ENCODE results near the gene MACROH2A1.

Gene MACROH2A1

GRCh38 chr5:135437422-135437795 lies 38.4 kb upstream of the MACROH2A1 start:
- no peaks in the 10 kb centered on the region for H4K20me1 ChIP-seq (ENCODE audit: insufficient read depth, low read length)
- no peak overlapping the region for H3K27ac ChIP-seq (ENCODE audit: low read depth, low read length, poor library complexity, severe bottlenecking)
- no peak overlapping the region for H3K4me3 ChIP-seq (ENCODE audit: low read depth, low read length, poor library complexity, severe bottlenecking)
- no peaks in the 10 kb centered on the region for H3K9me3 ChIP-seq (ENCODE audit: low read length)
- no peak overlapping the region for H2AFZ ChIP-seq (ENCODE audit: low read length)
- no peak for TF ChIP-seq EZH2 (IDR thresholded peaks at IDR 0.05; ENCODE audit: borderline replicate concordance, low read length)
- TF ChIP-seq, protein P1, sequence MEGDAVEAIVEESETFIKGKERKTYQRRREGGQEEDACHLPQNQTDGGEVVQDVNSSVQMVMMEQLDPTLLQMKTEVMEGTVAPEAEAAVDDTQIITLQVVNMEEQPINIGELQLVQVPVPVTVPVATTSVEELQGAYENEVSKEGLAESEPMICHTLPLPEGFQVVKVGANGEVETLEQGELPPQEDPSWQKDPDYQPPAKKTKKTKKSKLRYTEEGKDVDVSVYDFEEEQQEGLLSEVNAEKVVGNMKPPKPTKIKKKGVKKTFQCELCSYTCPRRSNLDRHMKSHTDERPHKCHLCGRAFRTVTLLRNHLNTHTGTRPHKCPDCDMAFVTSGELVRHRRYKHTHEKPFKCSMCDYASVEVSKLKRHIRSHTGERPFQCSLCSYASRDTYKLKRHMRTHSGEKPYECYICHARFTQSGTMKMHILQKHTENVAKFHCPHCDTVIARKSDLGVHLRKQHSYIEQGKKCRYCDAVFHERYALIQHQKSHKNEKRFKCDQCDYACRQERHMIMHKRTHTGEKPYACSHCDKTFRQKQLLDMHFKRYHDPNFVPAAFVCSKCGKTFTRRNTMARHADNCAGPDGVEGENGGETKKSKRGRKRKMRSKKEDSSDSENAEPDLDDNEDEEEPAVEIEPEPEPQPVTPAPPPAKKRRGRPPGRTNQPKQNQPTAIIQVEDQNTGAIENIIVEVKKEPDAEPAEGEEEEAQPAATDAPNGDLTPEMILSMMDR (IDR thresholded peaks at IDR 0.05; ENCODE audit: low read length), result no peak
- no peaks in the 10 kb centered on the region for H3K9me2 ChIP-seq (ENCODE audit: low read depth, low read length)
- H3K36me3 ChIP-seq (ENCODE audit: insufficient read depth, low read length), result no peaks in the 10 kb centered on the region
- H3F3A ChIP-seq (ENCODE audit: insufficient read depth, low read length), result no peaks in the 10 kb centered on the region
- H3K79me2 ChIP-seq (ENCODE audit: insufficient read depth, low read length), result no peaks in the 10 kb centered on the region
- H3K4me1 ChIP-seq (ENCODE audit: insufficient read depth, low read length, severe bottlenecking), result no peaks in the 10 kb centered on the region
- no peak overlapping the region for H3K9ac ChIP-seq (ENCODE audit: low read length)
- no peak overlapping the region for H3K4me2 ChIP-seq (ENCODE audit: low read length)
- H3K27me3 ChIP-seq (ENCODE audit: insufficient read depth, low read length), result peaks cover 13% of the 10 kb centered on the region

DNA sequence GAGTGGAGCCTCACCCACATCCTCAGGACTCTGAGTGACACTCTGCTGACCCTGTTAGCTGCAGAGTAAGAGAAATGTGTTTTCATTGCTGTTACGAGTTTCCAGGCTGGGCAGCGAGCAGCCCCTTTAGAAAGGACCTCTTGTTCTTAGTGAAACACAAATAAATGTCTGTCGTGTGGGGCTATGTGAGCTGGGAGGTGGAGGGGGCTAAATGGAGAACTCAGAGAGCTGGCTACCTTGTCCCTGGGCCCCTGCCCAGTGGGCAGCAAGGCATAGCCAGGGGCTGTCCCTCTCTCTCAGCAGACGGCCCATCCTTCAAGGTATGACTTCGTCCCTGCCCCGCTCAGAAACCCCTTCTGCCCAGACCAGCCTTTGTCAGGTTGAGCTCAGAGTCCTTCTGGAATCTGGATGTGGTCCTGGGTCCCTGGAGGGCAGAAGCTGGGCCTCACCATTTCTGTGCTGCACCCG lies 38.0 kb upstream of the MACROH2A1 start:
- Histone ChIP-seq H4K20me1 (ENCODE audit: insufficient read depth, low read length) (no peaks in the 10 kb centered on the region), H3K36me3 (ENCODE audit: insufficient read depth, low read length) (no peaks in the 10 kb centered on the region), H3K27ac (ENCODE audit: low read depth, low read length, poor library complexity, severe bottlenecking) (no peak overlapping the region), H3K9me2 (ENCODE audit: low read depth, low read length) (no peaks in the 10 kb centered on the region), H3F3A (ENCODE audit: insufficient read depth, low read length) (no peaks in the 10 kb centered on the region), H3K4me2 (ENCODE audit: low read length) (no peak overlapping the region), H2AFZ (ENCODE audit: low read length) (no peak overlapping the region), H3K9me3 (ENCODE audit: low read length) (no peaks in the 10 kb centered on the region), H3K27me3 (ENCODE audit: insufficient read depth, low read length) (peaks cover 9% of the 10 kb centered on the region), H3K4me1 (ENCODE audit: insufficient read depth, low read length, severe bottlenecking) (no peaks in the 10 kb centered on the region), H3K4me3 (ENCODE audit: low read depth, low read length, poor library complexity, severe bottlenecking) (no peak overlapping the region), H3K9ac (ENCODE audit: low read length) (no peak overlapping the region), H3K79me2 (ENCODE audit: insufficient read depth, low read length) (no peaks in the 10 kb centered on the region)
- TF ChIP-seq EZH2 (IDR thresholded peaks at IDR 0.05; ENCODE audit: borderline replicate concordance, low read length), result no peak
- TF ChIP-seq, protein P1 (IDR thresholded peaks at IDR 0.05; ENCODE audit: low read length), result no peak

DNA sequence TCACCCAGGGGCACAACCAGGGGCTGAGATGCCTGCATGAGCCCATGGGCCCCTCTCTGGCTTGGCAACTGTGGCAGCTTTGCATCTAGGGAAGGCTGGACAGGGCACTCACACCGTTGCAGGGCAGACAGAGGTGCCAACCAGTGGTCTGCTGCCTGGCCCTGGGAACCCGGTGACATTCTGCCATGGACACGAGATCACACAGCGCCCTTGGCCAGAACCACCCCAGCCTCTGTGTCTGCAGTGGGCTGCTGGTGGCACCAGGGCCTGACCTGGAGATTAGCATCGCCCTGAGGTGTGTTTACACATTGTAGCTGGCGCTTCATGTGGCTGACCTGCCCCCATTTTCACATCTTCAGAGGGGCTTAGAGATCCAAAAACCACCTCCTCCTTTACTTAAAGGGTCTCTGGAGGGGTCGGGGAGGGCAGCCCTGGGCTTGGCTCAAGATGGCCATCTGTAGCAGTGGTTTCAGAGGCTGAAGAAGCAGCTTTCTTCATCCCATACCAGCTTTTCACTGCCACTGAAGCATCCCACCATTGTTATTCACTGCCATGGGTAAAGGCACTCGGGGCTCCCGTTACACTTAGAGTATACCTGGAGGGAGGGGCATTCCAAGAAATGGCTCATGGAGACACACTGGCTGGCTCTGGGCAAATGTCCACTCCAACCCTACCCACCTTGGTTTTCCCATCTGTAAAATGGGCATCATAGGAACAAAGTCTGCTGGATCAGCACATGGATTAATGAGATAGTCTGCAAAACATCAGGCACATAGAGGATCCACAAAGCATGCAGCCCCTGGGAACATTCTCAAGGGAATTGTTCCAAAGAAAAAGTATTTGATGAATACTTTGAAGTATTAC lies 36.7 kb upstream of the MACROH2A1 start:
- Histone ChIP-seq H3K4me1 (ENCODE audit: insufficient read depth, low read length, severe bottlenecking) (no peaks in the 10 kb centered on the region), H2AFZ (ENCODE audit: low read length) (no peak overlapping the region), H3K36me3 (ENCODE audit: insufficient read depth, low read length) (no peaks in the 10 kb centered on the region), H3K27me3 (ENCODE audit: insufficient read depth, low read length) (peaks cover 9% of the 10 kb centered on the region), H3K9me2 (ENCODE audit: low read depth, low read length) (no peaks in the 10 kb centered on the region), H3K79me2 (ENCODE audit: insufficient read depth, low read length) (no peaks in the 10 kb centered on the region), H3K9ac (ENCODE audit: low read length) (no peak overlapping the region), H3K9me3 (ENCODE audit: low read length) (no peaks in the 10 kb centered on the region), H3K4me2 (ENCODE audit: low read length) (no peak overlapping the region), H3K4me3 (ENCODE audit: low read depth, low read length, poor library complexity, severe bottlenecking) (no peak overlapping the region), H3F3A (ENCODE audit: insufficient read depth, low read length) (no peaks in the 10 kb centered on the region), H3K27ac (ENCODE audit: low read depth, low read length, poor library complexity, severe bottlenecking) (no peak overlapping the region), H4K20me1 (ENCODE audit: insufficient read depth, low read length) (no peaks in the 10 kb centered on the region)
- TF ChIP-seq, protein P1 (IDR thresholded peaks at IDR 0.05; ENCODE audit: low read length), result no peak
- no peak for TF ChIP-seq EZH2 (IDR thresholded peaks at IDR 0.05; ENCODE audit: borderline replicate concordance, low read length)
